ENCODE data around the gene PTPRN2.
"Not testable (repeated sequence)": the region's sequence is repeated elsewhere in the genome, so short reads cannot be mapped to it uniquely, and the experiment has no call there.

DNA sequence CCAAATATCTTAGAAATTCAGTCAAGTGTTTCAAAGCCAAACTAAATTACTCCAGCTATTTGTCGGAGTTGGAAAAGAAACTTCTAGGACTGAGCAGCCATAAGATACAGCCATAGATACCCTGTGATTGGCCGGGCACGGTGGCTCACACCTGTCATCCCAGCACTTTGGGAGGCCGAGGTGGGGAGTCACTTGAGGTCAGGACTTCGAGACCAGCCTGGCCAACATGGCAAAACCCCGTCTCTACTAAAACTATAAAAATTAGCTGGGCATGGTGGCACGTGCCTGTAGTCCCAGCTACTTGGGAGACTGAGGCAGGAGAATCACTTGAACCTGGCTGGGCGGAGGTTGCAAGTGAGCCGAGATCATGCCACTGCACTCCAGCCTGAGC, 607.3 kb downstream of the PTPRN2 start:
- TF ChIP-seq, protein P1, sequence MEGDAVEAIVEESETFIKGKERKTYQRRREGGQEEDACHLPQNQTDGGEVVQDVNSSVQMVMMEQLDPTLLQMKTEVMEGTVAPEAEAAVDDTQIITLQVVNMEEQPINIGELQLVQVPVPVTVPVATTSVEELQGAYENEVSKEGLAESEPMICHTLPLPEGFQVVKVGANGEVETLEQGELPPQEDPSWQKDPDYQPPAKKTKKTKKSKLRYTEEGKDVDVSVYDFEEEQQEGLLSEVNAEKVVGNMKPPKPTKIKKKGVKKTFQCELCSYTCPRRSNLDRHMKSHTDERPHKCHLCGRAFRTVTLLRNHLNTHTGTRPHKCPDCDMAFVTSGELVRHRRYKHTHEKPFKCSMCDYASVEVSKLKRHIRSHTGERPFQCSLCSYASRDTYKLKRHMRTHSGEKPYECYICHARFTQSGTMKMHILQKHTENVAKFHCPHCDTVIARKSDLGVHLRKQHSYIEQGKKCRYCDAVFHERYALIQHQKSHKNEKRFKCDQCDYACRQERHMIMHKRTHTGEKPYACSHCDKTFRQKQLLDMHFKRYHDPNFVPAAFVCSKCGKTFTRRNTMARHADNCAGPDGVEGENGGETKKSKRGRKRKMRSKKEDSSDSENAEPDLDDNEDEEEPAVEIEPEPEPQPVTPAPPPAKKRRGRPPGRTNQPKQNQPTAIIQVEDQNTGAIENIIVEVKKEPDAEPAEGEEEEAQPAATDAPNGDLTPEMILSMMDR (IDR thresholded peaks at IDR 0.05): not testable (repeated sequence)
- not testable (repeated sequence) for TF ChIP-seq POLR2AphosphoS5 (IDR thresholded peaks at IDR 0.05)
